Measurements from ENCODE around the gene DPM2. TPM values are rescaled to one million over a fixed set of nuclear protein-coding genes. Genes with fewer than 3 reads are reported as not detected.

Gene DPM2
- total RNA-seq, 1 donor from 2014 or later: 9.1 TPM

DNA sequence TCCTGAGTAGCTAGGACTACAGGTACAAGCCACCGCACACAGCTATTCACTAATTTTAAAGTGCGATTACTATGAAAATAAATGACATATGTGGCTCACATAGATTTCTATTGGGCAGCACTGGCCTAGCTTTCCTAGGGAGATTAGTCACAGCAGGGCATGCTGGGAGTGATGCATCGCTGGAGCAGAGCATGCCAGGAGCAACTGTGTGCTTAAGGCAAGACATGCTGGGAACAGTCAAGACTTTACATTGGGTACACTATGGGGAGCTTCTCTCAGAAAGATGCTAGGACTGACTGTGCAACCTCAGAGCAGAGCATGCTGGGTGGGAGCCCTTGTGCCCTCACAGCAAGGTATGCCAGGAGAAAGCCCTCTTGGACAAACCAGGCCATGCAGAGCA is 47.6 kb downstream of the DPM2 start:
- H3K27ac ChIP-seq: no peak overlapping the region
- H3K4me3 Mint-ChIP-seq: no peak overlapping the region
- no peaks in the 10 kb centered on the region for H3K79me2 ChIP-seq (ENCODE audit: low read depth)
- no peak overlapping the region for H3K9ac ChIP-seq
- no peak for DNase-seq (ENCODE audit: low spot score)
- H3K9me3 ChIP-seq (ENCODE audit: low read depth): no peaks in the 10 kb centered on the region
- H3K4me2 ChIP-seq: no peak overlapping the region
- peaks cover 5% of the 10 kb centered on the region for H3K4me1 ChIP-seq
- H3K4me3 ChIP-seq: no peak overlapping the region
- peaks cover 16% of the 10 kb centered on the region for H3K4me1 Mint-ChIP-seq
- H2AFZ ChIP-seq (replicated peaks): no peak overlapping the region
- peaks cover 17% of the 10 kb centered on the region for H3K9me3 Mint-ChIP-seq
- H4K20me1 ChIP-seq (ENCODE audit: low read depth): peaks cover 8% of the 10 kb centered on the region
- H3K27me3 ChIP-seq: no peaks in the 10 kb centered on the region
- TF ChIP-seq, protein P1, sequence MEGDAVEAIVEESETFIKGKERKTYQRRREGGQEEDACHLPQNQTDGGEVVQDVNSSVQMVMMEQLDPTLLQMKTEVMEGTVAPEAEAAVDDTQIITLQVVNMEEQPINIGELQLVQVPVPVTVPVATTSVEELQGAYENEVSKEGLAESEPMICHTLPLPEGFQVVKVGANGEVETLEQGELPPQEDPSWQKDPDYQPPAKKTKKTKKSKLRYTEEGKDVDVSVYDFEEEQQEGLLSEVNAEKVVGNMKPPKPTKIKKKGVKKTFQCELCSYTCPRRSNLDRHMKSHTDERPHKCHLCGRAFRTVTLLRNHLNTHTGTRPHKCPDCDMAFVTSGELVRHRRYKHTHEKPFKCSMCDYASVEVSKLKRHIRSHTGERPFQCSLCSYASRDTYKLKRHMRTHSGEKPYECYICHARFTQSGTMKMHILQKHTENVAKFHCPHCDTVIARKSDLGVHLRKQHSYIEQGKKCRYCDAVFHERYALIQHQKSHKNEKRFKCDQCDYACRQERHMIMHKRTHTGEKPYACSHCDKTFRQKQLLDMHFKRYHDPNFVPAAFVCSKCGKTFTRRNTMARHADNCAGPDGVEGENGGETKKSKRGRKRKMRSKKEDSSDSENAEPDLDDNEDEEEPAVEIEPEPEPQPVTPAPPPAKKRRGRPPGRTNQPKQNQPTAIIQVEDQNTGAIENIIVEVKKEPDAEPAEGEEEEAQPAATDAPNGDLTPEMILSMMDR (IDR thresholded peaks at IDR 0.05): no peak
- TF ChIP-seq EZH2phosphoT487 (IDR thresholded peaks at IDR 0.05): no peak
- TF ChIP-seq EZH2 (IDR thresholded peaks at IDR 0.05): no peak
- peaks cover 40% of the 10 kb centered on the region for H3K36me3 Mint-ChIP-seq
- peaks cover 20% of the 10 kb centered on the region for H3K36me3 ChIP-seq
- peaks cover 4% of the 10 kb centered on the region for H3F3A ChIP-seq (ENCODE audit: low read depth)
- H3K27me3 Mint-ChIP-seq (ENCODE audit: insufficient read depth, low read depth): peaks cover 2% of the 10 kb centered on the region
- H3K27ac Mint-ChIP-seq: no peak overlapping the region

DNA sequence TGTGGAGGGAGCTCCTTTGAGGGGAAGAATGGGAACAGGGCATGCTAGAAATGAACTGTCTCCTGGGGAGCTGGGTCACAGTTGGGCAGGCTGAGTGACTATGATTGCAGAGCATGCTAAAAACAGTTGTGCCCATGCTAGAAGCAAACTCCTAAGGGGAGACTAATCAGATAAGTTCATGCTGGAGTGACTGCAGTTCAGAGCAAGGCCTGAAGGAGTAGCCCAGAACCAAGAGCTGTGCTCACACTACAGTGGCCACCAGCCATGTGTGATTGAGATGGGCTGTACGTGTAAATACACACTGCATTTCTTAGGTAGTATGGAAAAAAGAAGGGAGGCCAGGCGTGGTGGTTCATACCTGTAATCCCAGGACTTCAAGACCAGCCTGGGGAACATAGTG is 49.9 kb downstream of the DPM2 start:
- Mint-ChIP-seq H3K36me3 (peaks cover 17% of the 10 kb centered on the region), H3K27me3 (ENCODE audit: insufficient read depth, low read depth) (peaks cover 2% of the 10 kb centered on the region), H3K4me3 (no peak overlapping the region), H3K4me1 (peaks cover 23% of the 10 kb centered on the region), H3K9me3 (peaks cover 5% of the 10 kb centered on the region), H3K27ac (peak overlapping the region; percentile 63)
- no peaks in the 10 kb centered on the region for H3K9me3 ChIP-seq (ENCODE audit: low read depth)
- H3K36me3 ChIP-seq: peaks cover under 1% of the 10 kb centered on the region
- H3K27me3 ChIP-seq: no peaks in the 10 kb centered on the region
- no peak overlapping the region for H3K27ac ChIP-seq
- H3K9ac ChIP-seq: no peak overlapping the region
- DNase-seq (ENCODE audit: low spot score): no peak
- peaks cover 6% of the 10 kb centered on the region for H3F3A ChIP-seq (ENCODE audit: low read depth)
- H4K20me1 ChIP-seq (ENCODE audit: low read depth): peaks cover 8% of the 10 kb centered on the region
- H3K4me1 ChIP-seq: peaks cover 5% of the 10 kb centered on the region
- H3K79me2 ChIP-seq (ENCODE audit: low read depth): no peaks in the 10 kb centered on the region
- H2AFZ ChIP-seq (replicated peaks): no peak overlapping the region
- no peak overlapping the region for H3K4me2 ChIP-seq
- TF ChIP-seq EZH2phosphoT487 (IDR thresholded peaks at IDR 0.05): no peak
- TF ChIP-seq, protein P1 (IDR thresholded peaks at IDR 0.05): no peak
- TF ChIP-seq EZH2 (IDR thresholded peaks at IDR 0.05): no peak
- H3K4me3 ChIP-seq: no peak overlapping the region

DNA sequence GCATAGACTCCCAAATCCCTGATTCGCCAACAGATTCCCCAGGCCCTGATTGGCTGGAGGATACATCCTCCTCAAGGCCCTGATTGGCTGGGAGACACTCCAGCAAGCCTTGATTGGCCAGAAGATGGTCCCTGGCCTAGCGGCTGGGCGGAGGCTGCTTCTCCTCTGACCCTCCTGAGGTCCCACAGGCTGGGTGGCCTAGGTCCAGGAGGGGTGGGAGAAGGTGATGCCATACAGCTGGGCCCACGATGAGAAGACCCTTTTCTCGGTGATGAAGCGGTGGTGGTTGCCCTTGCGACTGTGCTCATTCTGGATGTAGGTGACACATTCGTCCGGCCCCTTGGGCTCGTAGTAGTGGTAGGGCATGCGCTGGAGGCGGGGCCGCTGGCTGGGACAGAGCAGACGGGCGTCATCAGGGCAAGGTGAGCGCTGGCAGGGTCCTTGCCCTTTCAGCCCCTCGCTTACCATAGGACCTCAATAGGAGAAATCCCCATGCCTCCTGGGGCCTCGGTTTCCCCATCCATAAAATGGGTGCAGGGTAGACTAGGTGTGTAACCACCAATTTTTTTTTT is 51.2 kb downstream of the DPM2 start:
- Histone ChIP-seq H3K79me2 (ENCODE audit: low read depth) (no peaks in the 10 kb centered on the region), H3K27ac (no peak overlapping the region), H3K9me3 (ENCODE audit: low read depth) (no peaks in the 10 kb centered on the region), H4K20me1 (ENCODE audit: low read depth) (peaks cover 8% of the 10 kb centered on the region), H3K4me3 (no peak overlapping the region), H3K4me2 (no peak overlapping the region), H3K4me1 (peaks cover 5% of the 10 kb centered on the region), H3F3A (ENCODE audit: low read depth) (peaks cover 10% of the 10 kb centered on the region), H2AFZ (replicated peaks) (no peak overlapping the region), H3K36me3 (no peaks in the 10 kb centered on the region), H3K9ac (no peak overlapping the region), H3K27me3 (no peaks in the 10 kb centered on the region)
- Mint-ChIP-seq H3K27me3 (ENCODE audit: insufficient read depth, low read depth) (peaks cover 2% of the 10 kb centered on the region), H3K9me3 (no peaks in the 10 kb centered on the region), H3K4me3 (peak overlapping the region; percentile 13), H3K4me1 (peaks cover 23% of the 10 kb centered on the region), H3K36me3 (peaks cover 12% of the 10 kb centered on the region), H3K27ac (no peak overlapping the region)
- TF ChIP-seq EZH2phosphoT487 (IDR thresholded peaks at IDR 0.05): no peak
- no peak for DNase-seq (ENCODE audit: low spot score)

DNA sequence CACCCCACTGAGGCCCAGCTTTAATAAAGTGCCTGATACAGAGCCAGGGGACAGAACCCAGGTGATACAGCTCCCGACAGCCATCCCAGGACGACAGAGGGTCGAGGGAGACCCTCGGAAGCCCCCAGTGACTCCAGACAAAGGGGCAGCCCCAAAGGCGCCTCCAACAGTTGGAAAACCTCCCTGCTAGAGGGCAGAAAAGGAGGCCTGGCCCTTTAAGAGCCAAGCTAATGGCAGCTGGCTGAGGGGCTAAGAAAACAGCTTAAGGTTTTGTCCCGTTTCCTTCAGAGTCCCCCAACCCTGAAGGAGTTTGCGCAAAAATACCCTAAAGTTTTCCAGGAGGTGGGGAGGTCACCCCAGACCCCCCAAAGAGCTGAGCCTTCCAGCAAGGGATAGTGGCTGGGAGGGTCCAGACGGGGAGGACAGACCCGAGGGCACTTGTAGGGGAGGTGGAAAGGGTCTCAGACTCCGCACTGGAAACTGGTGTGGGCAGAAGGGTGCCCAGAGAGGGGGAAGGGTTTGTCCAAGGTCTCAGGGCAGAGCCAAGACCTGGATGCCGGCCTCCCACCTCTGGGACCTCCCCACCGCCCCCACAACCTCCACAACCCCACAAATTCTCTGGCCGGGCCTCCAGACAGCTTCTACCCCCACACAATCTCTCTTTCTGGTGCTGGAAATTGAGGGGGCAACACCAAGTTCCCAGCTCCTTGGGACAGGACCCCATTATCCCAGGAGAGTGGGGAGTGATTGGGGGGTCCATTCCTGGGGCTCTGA is 52.0 kb downstream of the DPM2 start:
- TF ChIP-seq EZH2 (IDR thresholded peaks at IDR 0.05) (no peak), EZH2phosphoT487 (IDR thresholded peaks at IDR 0.05) (no peak)
- TF ChIP-seq, protein P1 (IDR thresholded peaks at IDR 0.05): no peak
- Histone ChIP-seq H2AFZ (replicated peaks) (no peak overlapping the region), H3K9ac (no peak overlapping the region), H3K27ac (peak overlapping the region; percentile 70), H3K4me2 (no peak overlapping the region), H3K4me3 (no peak overlapping the region), H3K4me1 (peaks cover 5% of the 10 kb centered on the region), H3K79me2 (ENCODE audit: low read depth) (no peaks in the 10 kb centered on the region), H3K36me3 (no peaks in the 10 kb centered on the region), H3K9me3 (ENCODE audit: low read depth) (no peaks in the 10 kb centered on the region), H3K27me3 (no peaks in the 10 kb centered on the region), H4K20me1 (ENCODE audit: low read depth) (peaks cover 3% of the 10 kb centered on the region), H3F3A (ENCODE audit: low read depth) (peaks cover 10% of the 10 kb centered on the region)
- Mint-ChIP-seq H3K9me3 (no peaks in the 10 kb centered on the region), H3K27me3 (ENCODE audit: insufficient read depth, low read depth) (peaks cover 2% of the 10 kb centered on the region), H3K4me1 (peaks cover 23% of the 10 kb centered on the region), H3K27ac (no peak overlapping the region), H3K4me3 (no peak overlapping the region), H3K36me3 (peaks cover 8% of the 10 kb centered on the region)
- DNase-seq (ENCODE audit: low spot score): no peak
